NT2/D1 (cell line): Measurements from ENCODE around the gene GRB10.

Source experiments
- DNase-seq: peaks from one replicate; pipeline ENCODE4 v3.0.0-alpha.2; 2011; ENCODE audit warnings: low read depth, low spot score
- H3K27me3 ChIP-seq: 2 replicates; pipeline ENCODE4 v1.6.0; 2011; ENCODE audit warnings: mild to moderate bottlenecking; ENCODE audit not compliant: insufficient read length, insufficient read depth
- H3K36me3 ChIP-seq: 2 replicates; pipeline ENCODE4 v1.6.1; 2011; ENCODE audit warnings: mild to moderate bottlenecking, low read length, mixed read lengths; ENCODE audit not compliant: insufficient read depth, insufficient read length
- H3K4me1 ChIP-seq: 2 replicates; pipeline ENCODE4 v1.5.1; 2011; ENCODE audit not compliant: insufficient read depth, insufficient read length
- H3K4me3 ChIP-seq: 2 replicates; pipeline ENCODE4 v1.5.1; 2011; ENCODE audit warnings: low read depth; ENCODE audit not compliant: insufficient read length
- H3K9ac ChIP-seq: 2 replicates; pipeline ENCODE4 v1.6.0; 2011; ENCODE audit warnings: low read depth; ENCODE audit not compliant: insufficient read length
- H3K9me3 ChIP-seq: 2 replicates; pipeline ENCODE4 v1.5.1; 2011; ENCODE audit warnings: mild to moderate bottlenecking, low read length; ENCODE audit not compliant: insufficient read depth
- SUZ12 ChIP-seq: IDR thresholded peaks from 2 replicates; pipeline ENCODE4 v1.6.1; 2011; ENCODE audit not compliant: insufficient read length, insufficient read depth; ENCODE audit errors: extremely low read depth
- YY1 ChIP-seq: IDR thresholded peaks from 2 replicates; pipeline ENCODE4 v1.6.1; 2011; ENCODE audit not compliant: insufficient read length, insufficient read depth
- ZNF274 ChIP-seq: IDR thresholded peaks from 2 replicates; pipeline ENCODE4 v1.6.1; 2011; ENCODE audit warnings: mild to moderate bottlenecking, low read depth, low read length

The GRB10 gene

GRCh38 chr7:50782375-50783208 is at the start of gene GRB10:
Gene GRB10, minus strand, starts transcription at chr7:50782896. Its CDS starts 50,574 bp downstream, at chr7:50732322.
- TF ChIP-seq YY1, result no peak
- TF ChIP-seq ZNF274, result no peak
- no peak for DNase-seq
- Histone ChIP-seq H3K36me3 (peaks cover 24% of the 10 kb centered on the region), H3K4me1 (peaks cover 10% of the 10 kb centered on the region), H3K9ac (no peak within 1 kb of the TSS), H3K27me3 (no peaks in the 10 kb centered on the region), H3K9me3 (peaks cover 17% of the 10 kb centered on the region; the same call in 1 of the 2 replicates), H3K4me3 (no peak within 1 kb of the TSS)

GRCh38 chr7:50828801-50829200 is 46.1 kb upstream of the GRB10 start:
- no peak for TF ChIP-seq ZNF274
- TF ChIP-seq YY1, result no peak
- no peak for TF ChIP-seq SUZ12
- Histone ChIP-seq H3K9ac (no peak overlapping the region), H3K9me3 (no peaks in the 10 kb centered on the region), H3K36me3 (no peaks in the 10 kb centered on the region), H3K4me3 (no peak overlapping the region), H3K27me3 (peaks cover 2% of the 10 kb centered on the region), H3K4me1 (peaks cover 5% of the 10 kb centered on the region)
- no peak for DNase-seq

- DNase-seq, result no peak
- Histone ChIP-seq H3K4me3 (no peak overlapping the region), H3K27me3 (peaks cover 2% of the 10 kb centered on the region), H3K4me1 (peaks cover 5% of the 10 kb centered on the region), H3K36me3 (no peaks in the 10 kb centered on the region), H3K9me3 (no peaks in the 10 kb centered on the region), H3K9ac (no peak overlapping the region)
- TF ChIP-seq ZNF274 (no peak), YY1 (no peak), SUZ12 (no peak)
These were observed 45.4 kb upstream of the GRB10 start for GRCh38 chr7:50828116-50828515.

GRCh38 chr7:50827281-50827680 is 44.6 kb upstream of the GRB10 start:
- Histone ChIP-seq H3K27me3 (peaks cover 2% of the 10 kb centered on the region), H3K4me3 (no peak overlapping the region), H3K9me3 (no peaks in the 10 kb centered on the region), H3K4me1 (peaks cover 5% of the 10 kb centered on the region), H3K9ac (no peak overlapping the region), H3K36me3 (no peaks in the 10 kb centered on the region)
- DNase-seq, result no peak
- TF ChIP-seq ZNF274 (no peak), SUZ12 (no peak), YY1 (no peak)

GRCh38 chr7:50826371-50827172 is 43.9 kb upstream of the GRB10 start:
- DNase-seq, result no peak

GRCh38 chr7:50825465-50825864 is 42.8 kb upstream of the GRB10 start:
- Histone ChIP-seq H3K9ac (no peak overlapping the region), H3K4me1 (peaks cover 5% of the 10 kb centered on the region), H3K36me3 (no peaks in the 10 kb centered on the region), H3K4me3 (no peak overlapping the region), H3K9me3 (no peaks in the 10 kb centered on the region), H3K27me3 (no peaks in the 10 kb centered on the region)
- TF ChIP-seq SUZ12 (no peak), YY1 (no peak)
- DNase-seq, result no peak

More at GRCh38 chr7:50826371-50827172, 43.9 kb upstream of the GRB10 start:
- Histone ChIP-seq H3K27me3 (no peaks in the 10 kb centered on the region), H3K4me1 (peaks cover 5% of the 10 kb centered on the region), H3K9ac (no peak overlapping the region), H3K9me3 (no peaks in the 10 kb centered on the region), H3K4me3 (no peak overlapping the region), H3K36me3 (no peaks in the 10 kb centered on the region)
- TF ChIP-seq SUZ12, result no peak
- TF ChIP-seq YY1, result no peak
- TF ChIP-seq ZNF274, result no peak

GRCh38 chr7:50824882-50825281 is 42.2 kb upstream of the GRB10 start:
- Histone ChIP-seq H3K4me1 (peaks cover 5% of the 10 kb centered on the region), H3K9ac (no peak overlapping the region), H3K27me3 (no peaks in the 10 kb centered on the region), H3K36me3 (no peaks in the 10 kb centered on the region), H3K4me3 (no peak overlapping the region), H3K9me3 (no peaks in the 10 kb centered on the region)
- no peak for TF ChIP-seq YY1
- no peak for TF ChIP-seq SUZ12
- TF ChIP-seq ZNF274, result no peak
- DNase-seq, result no peak
